GM23248 (cell line): ENCODE measurements around the gene TAF4.

Source experiments
- EZH2 ChIP-seq: fragments of 200-600 bp; sonication (generic); IDR thresholded peaks from 2 replicates; pipeline ENCODE4 v1.6.1; 2018; ENCODE audit warnings: antibody characterized with exemption, mild to moderate bottlenecking; ENCODE audit not compliant: insufficient read depth, poor library complexity, severe bottlenecking
- EZH2phosphoT487 ChIP-seq: fragments of 200-600 bp; sonication (generic); IDR thresholded peaks from 2 replicates; pipeline ENCODE4 v1.6.1; 2018; ENCODE audit warnings: antibody characterized with exemption, moderate library complexity, mild to moderate bottlenecking, low read depth; ENCODE audit not compliant: insufficient read depth

- TF ChIP-seq EZH2, result no peak
- no peak for TF ChIP-seq EZH2phosphoT487
These were observed 35.7 kb downstream of the TAF4 start for GRCh38 chr20:62029949-62030348.
